A673 (cell line): Measurements from ENCODE around the gene NSMCE3.

ENCODE experiments used
- EZH2 ChIP-seq: fragments of 200-600 bp; sonication (generic); IDR thresholded peaks from 2 replicates; pipeline ENCODE4 v1.6.1; 2017; ENCODE audit warnings: borderline replicate concordance, low read depth, mild to moderate bottlenecking, mixed read lengths, antibody characterized with exemption, low read length; ENCODE audit not compliant: poor library complexity, severe bottlenecking
- TF ChIP-seq, protein P1 (sequence below): fragments of 300-800, 200-600 bp; sonication (generic); conservative IDR thresholded peaks from 2 replicates; pipeline ENCODE4 v1.5.1; 2017; ENCODE audit warnings: low read depth, mild to moderate bottlenecking, antibody characterized with exemption, low read length, moderate library complexity, mixed read lengths

DNA sequence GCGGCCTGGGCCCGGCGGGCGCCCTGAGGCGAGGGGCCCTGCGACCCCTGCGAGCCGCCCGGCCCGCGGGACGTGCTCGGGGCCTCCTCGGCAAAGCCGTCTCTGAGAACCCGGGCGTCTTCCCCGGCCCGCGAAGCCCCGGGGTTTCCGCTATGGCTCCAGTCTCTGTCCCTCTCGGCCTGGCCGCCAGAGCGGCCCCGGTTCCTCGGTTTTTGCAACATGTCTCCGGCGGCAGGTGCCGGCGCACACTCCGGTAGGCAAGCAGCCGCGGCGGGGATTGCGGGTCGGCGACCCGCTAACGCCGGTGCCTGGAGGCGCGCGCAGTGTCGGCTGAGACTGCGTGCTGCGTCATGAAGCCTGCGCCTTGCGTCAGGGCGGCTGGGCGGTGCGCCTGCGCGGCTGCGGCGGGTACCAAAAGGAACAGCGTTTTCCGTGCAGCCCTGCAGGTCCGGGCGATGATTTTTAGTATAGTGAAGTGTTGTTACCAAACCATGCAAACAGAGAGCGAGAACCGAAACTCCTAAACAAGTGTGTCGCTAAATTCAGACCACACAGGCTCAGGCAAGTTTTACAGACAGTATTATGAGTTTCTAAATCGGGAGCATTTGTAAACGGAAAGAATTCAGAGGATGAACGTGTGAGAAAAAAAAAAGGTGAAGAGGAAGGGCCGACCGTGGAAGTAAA lies at the start of gene NSMCE3:
- TF ChIP-seq, protein P1, sequence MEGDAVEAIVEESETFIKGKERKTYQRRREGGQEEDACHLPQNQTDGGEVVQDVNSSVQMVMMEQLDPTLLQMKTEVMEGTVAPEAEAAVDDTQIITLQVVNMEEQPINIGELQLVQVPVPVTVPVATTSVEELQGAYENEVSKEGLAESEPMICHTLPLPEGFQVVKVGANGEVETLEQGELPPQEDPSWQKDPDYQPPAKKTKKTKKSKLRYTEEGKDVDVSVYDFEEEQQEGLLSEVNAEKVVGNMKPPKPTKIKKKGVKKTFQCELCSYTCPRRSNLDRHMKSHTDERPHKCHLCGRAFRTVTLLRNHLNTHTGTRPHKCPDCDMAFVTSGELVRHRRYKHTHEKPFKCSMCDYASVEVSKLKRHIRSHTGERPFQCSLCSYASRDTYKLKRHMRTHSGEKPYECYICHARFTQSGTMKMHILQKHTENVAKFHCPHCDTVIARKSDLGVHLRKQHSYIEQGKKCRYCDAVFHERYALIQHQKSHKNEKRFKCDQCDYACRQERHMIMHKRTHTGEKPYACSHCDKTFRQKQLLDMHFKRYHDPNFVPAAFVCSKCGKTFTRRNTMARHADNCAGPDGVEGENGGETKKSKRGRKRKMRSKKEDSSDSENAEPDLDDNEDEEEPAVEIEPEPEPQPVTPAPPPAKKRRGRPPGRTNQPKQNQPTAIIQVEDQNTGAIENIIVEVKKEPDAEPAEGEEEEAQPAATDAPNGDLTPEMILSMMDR: no peak
- no peak for TF ChIP-seq EZH2
